Panc1 (cell line): ENCODE data around the gene CPPED1. TPM values are rescaled to one million over a fixed set of nuclear protein-coding genes. Genes with fewer than 3 reads are reported as not detected.

Experiments
- microRNA-seq: library from miRNA; unstranded; fragments of <30 nt; microRNA quantifications from one replicate; pipeline ENCODE4 v1.1.0, GENCODE V29; 2020; ENCODE audit not compliant: unreplicated experiment
- total RNA-seq: library from RNA; stranded (reverse); gene quantifications from one replicate; pipeline ENCODE4 v1.2.1, GENCODE V29; 2021; ENCODE audit not compliant: unreplicated experiment

CPPED1 gene
- total RNA-seq, 1 experiment from 2014 or later = 12.5 TPM

Small RNAs within 50 kb of the gene (microRNA-seq; reads per million reads assigned to microRNA genes)
- gene MIR4718 = not detected

Other genes starting within 250 kb of the CPPED1 start
- 0.10 TPM for gene SHISA9, start 97.7 kb upstream of the CPPED1 start, total RNA-seq